Measurements from ENCODE around the gene CTNND2. TPM values are rescaled to one million over a fixed set of nuclear protein-coding genes. Genes with fewer than 3 reads are reported as not detected.

CTNND2 gene
- total RNA-seq, 2 experiments from 2014 or later: not detected

GRCh38 chr5:11306365-11306764 lies 597.9 kb downstream of the CTNND2 start:
- no peaks in the 10 kb centered on the region for H3K4me1 Mint-ChIP-seq
- no peak overlapping the region for H3K4me3 Mint-ChIP-seq
- H3K27ac Mint-ChIP-seq: no peak overlapping the region
- no peaks in the 10 kb centered on the region for H3K36me3 Mint-ChIP-seq
- no peaks in the 10 kb centered on the region for H3K27me3 Mint-ChIP-seq
- H3K9me3 Mint-ChIP-seq (ENCODE audit: low read depth): no peaks in the 10 kb centered on the region
- ATAC-seq: no peak
- DNase-seq: no peak
- CTCF ChIA-PET: no interaction called here

- Mint-ChIP-seq H3K27me3 (no peaks in the 10 kb centered on the region), H3K4me1 (no peaks in the 10 kb centered on the region), H3K4me3 (no peak overlapping the region), H3K27ac (no peak overlapping the region), H3K36me3 (no peaks in the 10 kb centered on the region), H3K9me3 (ENCODE audit: low read depth) (no peaks in the 10 kb centered on the region)
- no peak for ATAC-seq
- no peak for DNase-seq
- CTCF ChIA-PET: no interaction called here
Measured at GRCh38 chr5:11305245-11305644, 599.0 kb downstream of the CTNND2 start.

GRCh38 chr5:11304641-11305040 lies 599.6 kb downstream of the CTNND2 start:
- CTCF ChIA-PET: no interaction called here
- H3K9me3 Mint-ChIP-seq (ENCODE audit: low read depth): no peaks in the 10 kb centered on the region
- no peak overlapping the region for H3K27ac Mint-ChIP-seq
- no peaks in the 10 kb centered on the region for H3K4me1 Mint-ChIP-seq
- no peaks in the 10 kb centered on the region for H3K27me3 Mint-ChIP-seq
- ATAC-seq: no peak
- H3K4me3 Mint-ChIP-seq: no peak overlapping the region
- no peaks in the 10 kb centered on the region for H3K36me3 Mint-ChIP-seq
- no peak for DNase-seq

GRCh38 chr5:11302663-11303062 lies 601.6 kb downstream of the CTNND2 start:
- Mint-ChIP-seq H3K27me3 (no peaks in the 10 kb centered on the region), H3K4me3 (no peak overlapping the region), H3K4me1 (no peaks in the 10 kb centered on the region), H3K27ac (no peak overlapping the region), H3K36me3 (no peaks in the 10 kb centered on the region), H3K9me3 (ENCODE audit: low read depth) (no peaks in the 10 kb centered on the region)
- DNase-seq: no peak
- no peak for ATAC-seq
- CTCF ChIA-PET: no interaction called here

GRCh38 chr5:11301171-11301570 lies 603.1 kb downstream of the CTNND2 start:
- Mint-ChIP-seq H3K9me3 (ENCODE audit: low read depth) (no peaks in the 10 kb centered on the region), H3K27me3 (no peaks in the 10 kb centered on the region), H3K4me1 (no peaks in the 10 kb centered on the region), H3K27ac (no peak overlapping the region), H3K36me3 (no peaks in the 10 kb centered on the region), H3K4me3 (no peak overlapping the region)
- CTCF ChIA-PET: no interaction called here
- DNase-seq (no peak), ATAC-seq (no peak)

- no peaks in the 10 kb centered on the region for H3K9me3 Mint-ChIP-seq (ENCODE audit: low read depth)
- H3K4me3 Mint-ChIP-seq: no peak overlapping the region
- CTCF ChIA-PET: no interaction called here
- no peaks in the 10 kb centered on the region for H3K27me3 Mint-ChIP-seq
- ATAC-seq: no peak
- no peaks in the 10 kb centered on the region for H3K4me1 Mint-ChIP-seq
- H3K27ac Mint-ChIP-seq: no peak overlapping the region
- no peak for DNase-seq
- H3K36me3 Mint-ChIP-seq: no peaks in the 10 kb centered on the region
Measured at GRCh38 chr5:11300736-11301135, 603.5 kb downstream of the CTNND2 start.

- no peak for DNase-seq
- no peak overlapping the region for H3K4me3 Mint-ChIP-seq
- no peak overlapping the region for H3K27ac Mint-ChIP-seq
- H3K9me3 Mint-ChIP-seq (ENCODE audit: low read depth): no peaks in the 10 kb centered on the region
- H3K27me3 Mint-ChIP-seq: no peaks in the 10 kb centered on the region
- no peaks in the 10 kb centered on the region for H3K4me1 Mint-ChIP-seq
- no peaks in the 10 kb centered on the region for H3K36me3 Mint-ChIP-seq
- ATAC-seq: no peak
- CTCF ChIA-PET: no interaction called here
Measured at GRCh38 chr5:11298877-11299276, 605.4 kb downstream of the CTNND2 start.

- CTCF ChIA-PET: no interaction called here
- H3K36me3 Mint-ChIP-seq: no peaks in the 10 kb centered on the region
- H3K27me3 Mint-ChIP-seq: no peaks in the 10 kb centered on the region
- H3K4me1 Mint-ChIP-seq: no peaks in the 10 kb centered on the region
- H3K27ac Mint-ChIP-seq: no peak overlapping the region
- DNase-seq (no peak), ATAC-seq (no peak)
- H3K9me3 Mint-ChIP-seq (ENCODE audit: low read depth): no peaks in the 10 kb centered on the region
- no peak overlapping the region for H3K4me3 Mint-ChIP-seq
Measured at GRCh38 chr5:11293523-11293922, 610.7 kb downstream of the CTNND2 start.

- ATAC-seq: no peak
- no peaks in the 10 kb centered on the region for H3K36me3 Mint-ChIP-seq
- H3K9me3 Mint-ChIP-seq (ENCODE audit: low read depth): no peaks in the 10 kb centered on the region
- DNase-seq: no peak
- H3K4me1 Mint-ChIP-seq: no peaks in the 10 kb centered on the region
- H3K27me3 Mint-ChIP-seq: no peaks in the 10 kb centered on the region
- H3K27ac Mint-ChIP-seq: no peak overlapping the region
- H3K4me3 Mint-ChIP-seq: no peak overlapping the region
- CTCF ChIA-PET: no interaction called here
Measured at GRCh38 chr5:11292648-11293356, 611.4 kb downstream of the CTNND2 start.

GRCh38 chr5:11289733-11290132 lies 614.5 kb downstream of the CTNND2 start:
- DNase-seq (no peak), ATAC-seq (no peak)
- H3K36me3 Mint-ChIP-seq: no peaks in the 10 kb centered on the region
- H3K4me3 Mint-ChIP-seq: no peak overlapping the region
- H3K27ac Mint-ChIP-seq: no peak overlapping the region
- H3K27me3 Mint-ChIP-seq: no peaks in the 10 kb centered on the region
- no peaks in the 10 kb centered on the region for H3K4me1 Mint-ChIP-seq
- CTCF ChIA-PET: no interaction called here
- no peaks in the 10 kb centered on the region for H3K9me3 Mint-ChIP-seq (ENCODE audit: low read depth)

- H3K4me3 Mint-ChIP-seq: no peak overlapping the region
- no peak for ATAC-seq
- no peaks in the 10 kb centered on the region for H3K4me1 Mint-ChIP-seq
- no peak for DNase-seq
- H3K9me3 Mint-ChIP-seq (ENCODE audit: low read depth): no peaks in the 10 kb centered on the region
- H3K27me3 Mint-ChIP-seq: no peaks in the 10 kb centered on the region
- no peaks in the 10 kb centered on the region for H3K36me3 Mint-ChIP-seq
- no peak overlapping the region for H3K27ac Mint-ChIP-seq
- CTCF ChIA-PET: no interaction called here
Measured at GRCh38 chr5:11289208-11289607, 615.0 kb downstream of the CTNND2 start.

- Mint-ChIP-seq H3K9me3 (ENCODE audit: low read depth) (peaks cover 3% of the 10 kb centered on the region), H3K36me3 (no peaks in the 10 kb centered on the region), H3K4me1 (no peaks in the 10 kb centered on the region), H3K27ac (no peak overlapping the region), H3K27me3 (no peaks in the 10 kb centered on the region), H3K4me3 (no peak overlapping the region)
- CTCF ChIA-PET: no interaction called here
- no peak for DNase-seq
- ATAC-seq: no peak
Measured at GRCh38 chr5:11281842-11282241, 622.4 kb downstream of the CTNND2 start.

- no peaks in the 10 kb centered on the region for H3K27me3 Mint-ChIP-seq
- no peak overlapping the region for H3K4me3 Mint-ChIP-seq
- CTCF ChIA-PET: no interaction called here
- H3K36me3 Mint-ChIP-seq: no peaks in the 10 kb centered on the region
- H3K4me1 Mint-ChIP-seq: no peaks in the 10 kb centered on the region
- H3K9me3 Mint-ChIP-seq (ENCODE audit: low read depth): peaks cover 2% of the 10 kb centered on the region
- no peak overlapping the region for H3K27ac Mint-ChIP-seq
- no peak for ATAC-seq
- no peak for DNase-seq
Measured at GRCh38 chr5:11277323-11277722, 626.9 kb downstream of the CTNND2 start.

- CTCF ChIA-PET: no interaction called here
- Mint-ChIP-seq H3K27me3 (no peaks in the 10 kb centered on the region), H3K27ac (no peak overlapping the region), H3K4me1 (no peaks in the 10 kb centered on the region), H3K36me3 (no peaks in the 10 kb centered on the region), H3K4me3 (no peak overlapping the region), H3K9me3 (ENCODE audit: low read depth) (no peaks in the 10 kb centered on the region)
- no peak for DNase-seq
- ATAC-seq: no peak
Measured at GRCh38 chr5:11273180-11273903, 630.9 kb downstream of the CTNND2 start.

Measured in activated CD8-positive, alpha-beta memory T cell treated with anti-CD3 and anti-CD28 coated beads, Interleukin-2, amount 10 ng/mL, durations not matched to agents 7 days and 5 days (primary cell).